Hepatocyte (in vitro differentiated cells): ENCODE measurements around the gene NBPF1.
"Not testable (repeated sequence)": the region's sequence is repeated elsewhere in the genome, so short reads cannot be mapped to it uniquely, and the experiment has no call there.

Experiments
- EZH2 ChIP-seq: fragments of 200-600 bp; sonication (generic); IDR thresholded peaks from 2 replicates; pipeline ENCODE4 v1.6.1; 2016; ENCODE audit warnings: antibody characterized with exemption, mild to moderate bottlenecking, borderline replicate concordance
- EZH2phosphoT487 ChIP-seq: fragments of 200-600 bp; sonication (generic); IDR thresholded peaks from one replicate; pipeline ENCODE4 v1.6.1; 2018; ENCODE audit warnings: antibody characterized with exemption, mild to moderate bottlenecking, low read depth, moderate library complexity; ENCODE audit not compliant: unreplicated experiment, severe bottlenecking
- TF ChIP-seq, protein P1 (sequence below): fragments of 200-600 bp; sonication (generic); IDR thresholded peaks from 2 replicates; pipeline ENCODE4 v1.5.1; 2016; ENCODE audit warnings: antibody characterized with exemption, mild to moderate bottlenecking; ENCODE audit not compliant: poor library complexity

DNA sequence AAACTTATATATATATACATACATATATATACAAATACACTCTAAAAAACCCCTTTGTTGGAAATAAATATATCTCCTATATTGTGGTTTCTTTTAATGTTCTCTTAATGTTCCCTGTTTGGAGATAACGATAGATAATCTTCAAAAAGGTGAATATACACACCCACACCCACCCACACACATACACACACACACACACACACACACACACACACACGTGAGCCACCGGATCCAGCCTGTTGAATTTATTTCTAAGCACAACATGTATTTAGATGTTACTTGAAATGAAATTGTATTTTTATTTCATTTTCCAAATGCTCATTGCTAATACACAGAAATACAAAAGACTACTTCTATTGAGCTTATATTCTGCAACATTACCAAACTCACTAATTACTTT lies 14.0 kb downstream of the NBPF1 start:
- TF ChIP-seq, protein P1, sequence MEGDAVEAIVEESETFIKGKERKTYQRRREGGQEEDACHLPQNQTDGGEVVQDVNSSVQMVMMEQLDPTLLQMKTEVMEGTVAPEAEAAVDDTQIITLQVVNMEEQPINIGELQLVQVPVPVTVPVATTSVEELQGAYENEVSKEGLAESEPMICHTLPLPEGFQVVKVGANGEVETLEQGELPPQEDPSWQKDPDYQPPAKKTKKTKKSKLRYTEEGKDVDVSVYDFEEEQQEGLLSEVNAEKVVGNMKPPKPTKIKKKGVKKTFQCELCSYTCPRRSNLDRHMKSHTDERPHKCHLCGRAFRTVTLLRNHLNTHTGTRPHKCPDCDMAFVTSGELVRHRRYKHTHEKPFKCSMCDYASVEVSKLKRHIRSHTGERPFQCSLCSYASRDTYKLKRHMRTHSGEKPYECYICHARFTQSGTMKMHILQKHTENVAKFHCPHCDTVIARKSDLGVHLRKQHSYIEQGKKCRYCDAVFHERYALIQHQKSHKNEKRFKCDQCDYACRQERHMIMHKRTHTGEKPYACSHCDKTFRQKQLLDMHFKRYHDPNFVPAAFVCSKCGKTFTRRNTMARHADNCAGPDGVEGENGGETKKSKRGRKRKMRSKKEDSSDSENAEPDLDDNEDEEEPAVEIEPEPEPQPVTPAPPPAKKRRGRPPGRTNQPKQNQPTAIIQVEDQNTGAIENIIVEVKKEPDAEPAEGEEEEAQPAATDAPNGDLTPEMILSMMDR, result not testable (repeated sequence)
- not testable (repeated sequence) for TF ChIP-seq EZH2, EZH2phosphoT487
